GM19351 (cell line): ENCODE results near the gene ANO9.

Source experiments
- ATAC-seq: cut with Tn5 transposase; IDR thresholded peaks from one replicate; pipeline ENCODE4 v1.9.1; 2021; ENCODE audit warnings: mild to moderate bottlenecking, moderate library complexity; ENCODE audit not compliant: unreplicated experiment

The ANO9 gene, protein sequence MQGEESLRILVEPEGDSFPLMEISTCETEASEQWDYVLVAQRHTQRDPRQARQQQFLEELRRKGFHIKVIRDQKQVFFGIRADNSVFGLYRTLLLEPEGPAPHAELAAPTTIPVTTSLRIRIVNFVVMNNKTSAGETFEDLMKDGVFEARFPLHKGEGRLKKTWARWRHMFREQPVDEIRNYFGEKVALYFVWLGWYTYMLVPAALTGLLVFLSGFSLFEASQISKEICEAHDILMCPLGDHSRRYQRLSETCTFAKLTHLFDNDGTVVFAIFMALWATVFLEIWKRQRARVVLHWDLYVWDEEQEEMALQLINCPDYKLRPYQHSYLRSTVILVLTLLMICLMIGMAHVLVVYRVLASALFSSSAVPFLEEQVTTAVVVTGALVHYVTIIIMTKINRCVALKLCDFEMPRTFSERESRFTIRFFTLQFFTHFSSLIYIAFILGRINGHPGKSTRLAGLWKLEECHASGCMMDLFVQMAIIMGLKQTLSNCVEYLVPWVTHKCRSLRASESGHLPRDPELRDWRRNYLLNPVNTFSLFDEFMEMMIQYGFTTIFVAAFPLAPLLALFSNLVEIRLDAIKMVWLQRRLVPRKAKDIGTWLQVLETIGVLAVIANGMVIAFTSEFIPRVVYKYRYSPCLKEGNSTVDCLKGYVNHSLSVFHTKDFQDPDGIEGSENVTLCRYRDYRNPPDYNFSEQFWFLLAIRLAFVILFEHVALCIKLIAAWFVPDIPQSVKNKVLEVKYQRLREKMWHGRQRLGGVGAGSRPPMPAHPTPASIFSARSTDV

GRCh38 chr11:441418-442274, at the start of gene ANO9:
Gene ANO9 (minus strand): TSS chr11:442011. CDS start chr11:441926, 85 bp downstream.
- no peak for ATAC-seq

- no peak for ATAC-seq
Observed at GRCh38 chr11:491358-491757, 49.5 kb upstream of the ANO9 start.

GRCh38 chr11:490930-491260, 49.1 kb upstream of the ANO9 start:
- ATAC-seq = no peak

GRCh38 chr11:490186-490929, 48.5 kb upstream of the ANO9 start:
- no peak for ATAC-seq

DNA sequence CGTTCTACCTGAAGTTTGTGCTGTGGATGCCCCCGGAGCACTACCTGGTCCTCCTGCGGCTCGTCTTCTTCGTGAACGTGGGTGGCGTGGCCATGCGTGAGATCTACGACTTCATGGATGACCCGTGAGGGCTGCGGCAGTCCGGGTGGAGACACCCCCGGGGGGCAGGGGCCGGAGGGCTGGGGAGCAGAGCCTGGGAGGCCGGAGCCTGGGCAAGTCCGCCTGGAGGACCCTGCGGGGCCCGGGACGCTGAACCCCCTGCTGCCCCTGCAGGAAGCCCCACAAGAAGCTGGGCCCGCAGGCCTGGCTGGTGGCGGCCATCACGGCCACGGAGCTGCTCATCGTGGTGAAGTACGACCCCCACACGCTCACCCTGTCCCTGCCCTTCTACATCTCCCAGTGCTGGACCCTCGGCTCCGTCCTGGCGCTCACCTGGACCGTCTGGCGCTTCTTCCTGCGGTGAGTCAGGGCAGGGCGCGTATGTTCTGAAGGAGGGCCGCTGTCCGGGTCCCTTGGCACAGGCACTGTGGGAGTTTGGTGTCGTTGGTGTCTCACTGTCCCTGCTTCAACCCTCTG, 47.9 kb upstream of the ANO9 start:
- ATAC-seq = no peak

GRCh38 chr11:488992-489391, 47.2 kb upstream of the ANO9 start:
- ATAC-seq = no peak

GRCh38 chr11:488579-488978, 46.8 kb upstream of the ANO9 start:
- ATAC-seq = no peak

DNA sequence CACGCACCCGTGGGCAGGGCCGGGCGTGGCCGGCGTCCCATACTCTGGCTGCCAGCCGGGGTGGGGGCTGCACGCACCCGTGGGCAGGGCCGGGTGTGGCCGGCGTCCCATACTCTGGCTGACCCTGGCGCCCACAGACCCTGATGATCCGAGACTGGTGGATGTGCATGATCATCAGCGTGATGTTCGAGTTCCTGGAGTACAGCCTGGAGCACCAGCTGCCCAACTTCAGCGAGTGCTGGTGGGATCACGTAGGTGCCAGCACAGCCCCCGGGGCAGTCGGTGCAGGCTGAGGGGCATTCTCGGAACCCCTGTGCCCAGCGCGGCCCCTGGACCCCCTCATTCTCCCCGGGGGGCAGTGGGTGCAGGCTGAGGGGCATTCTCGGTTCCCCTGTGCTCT, 46.3 kb upstream of the ANO9 start:
- no peak for ATAC-seq

DNA sequence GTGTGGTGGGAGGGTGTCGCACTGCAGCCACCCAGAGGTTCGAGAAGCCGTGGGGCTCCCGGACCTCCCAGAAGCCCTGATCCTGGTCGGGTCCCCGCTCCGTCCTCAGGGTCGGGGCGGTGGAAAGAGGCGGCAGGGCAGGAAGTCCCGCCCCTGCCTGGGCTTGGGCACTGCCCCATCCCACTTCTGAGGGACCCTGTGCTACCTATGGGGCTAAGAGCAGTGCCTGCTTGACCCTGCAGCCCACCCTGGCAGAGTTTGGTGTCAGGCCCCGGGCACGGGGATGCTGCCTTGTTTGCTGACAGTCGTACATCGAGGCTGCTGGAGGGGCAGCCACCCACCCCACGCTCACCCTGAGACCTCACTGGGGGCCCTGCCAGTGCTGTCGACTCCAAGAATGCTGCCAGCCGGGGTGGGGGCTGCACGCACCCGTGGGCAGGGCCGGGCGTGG, 45.8 kb upstream of the ANO9 start:
- ATAC-seq = no peak

- ATAC-seq = no peak
Observed at GRCh38 chr11:486189-486588, 44.4 kb upstream of the ANO9 start.

- ATAC-seq = no peak
Observed at GRCh38 chr11:484616-485015, 42.8 kb upstream of the ANO9 start.

GRCh38 chr11:479311-479710, 37.5 kb upstream of the ANO9 start:
- no peak for ATAC-seq

DNA sequence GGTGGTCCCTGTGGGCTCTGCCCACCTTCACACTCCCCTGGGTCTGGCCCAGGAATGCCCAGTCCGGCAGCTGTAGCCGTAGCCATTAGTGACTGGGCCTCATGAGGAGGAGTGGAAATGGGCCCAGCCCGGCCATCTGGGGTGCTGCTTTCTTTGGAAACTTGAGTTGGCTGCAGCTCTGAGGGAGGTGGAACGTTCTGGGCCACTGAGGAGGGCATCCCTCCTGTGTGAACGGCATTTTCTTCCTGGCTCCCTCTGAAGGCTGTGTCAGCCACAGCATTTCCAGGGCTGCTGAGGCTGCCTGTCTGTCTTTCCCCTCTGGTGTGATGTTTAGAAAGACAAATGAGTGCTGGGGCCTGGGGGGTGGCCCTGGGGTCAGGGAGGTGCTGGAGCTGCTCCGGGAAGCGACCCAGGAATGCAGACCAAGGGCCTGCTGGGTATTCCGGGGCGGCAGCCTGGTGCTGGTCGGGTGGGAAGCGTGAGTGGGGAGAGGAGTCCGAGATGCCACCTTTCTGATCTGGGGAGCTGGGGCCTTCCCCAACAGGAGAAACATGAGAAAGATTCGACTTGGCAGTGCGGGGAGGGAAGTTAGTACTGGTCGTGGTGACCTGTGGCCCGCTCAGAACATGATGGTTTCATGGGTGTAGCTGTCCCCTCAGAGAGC, 35.4 kb upstream of the ANO9 start:
- no peak for ATAC-seq

- ATAC-seq = no peak
Observed at GRCh38 chr11:476416-476815, 34.6 kb upstream of the ANO9 start.

GRCh38 chr11:475941-476340, 34.1 kb upstream of the ANO9 start:
- ATAC-seq = no peak

GRCh38 chr11:474914-475506, 33.2 kb upstream of the ANO9 start:
- no peak for ATAC-seq

GRCh38 chr11:473962-474785, 32.4 kb upstream of the ANO9 start:
- no peak for ATAC-seq

DNA sequence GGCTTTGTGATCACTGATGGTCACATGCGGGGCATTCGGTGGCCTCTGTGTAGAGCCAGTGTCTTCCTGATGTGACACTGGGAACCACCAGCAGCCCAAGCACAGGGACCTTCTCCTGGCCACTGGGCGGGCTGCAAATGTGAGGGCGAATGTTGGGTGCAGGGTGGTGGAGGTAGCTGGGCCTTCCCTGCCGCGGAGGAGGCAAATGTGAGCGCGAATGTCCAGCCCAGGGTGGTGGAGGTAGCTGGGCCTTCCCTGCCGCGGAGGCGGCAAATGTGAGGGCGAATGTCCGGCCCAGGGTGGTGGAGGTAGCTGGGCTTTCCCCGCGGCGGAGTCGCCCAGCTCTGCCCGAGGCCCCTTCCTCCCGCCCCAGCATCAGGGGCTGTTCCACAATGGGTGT, 31.6 kb upstream of the ANO9 start:
- no peak for ATAC-seq

DNA sequence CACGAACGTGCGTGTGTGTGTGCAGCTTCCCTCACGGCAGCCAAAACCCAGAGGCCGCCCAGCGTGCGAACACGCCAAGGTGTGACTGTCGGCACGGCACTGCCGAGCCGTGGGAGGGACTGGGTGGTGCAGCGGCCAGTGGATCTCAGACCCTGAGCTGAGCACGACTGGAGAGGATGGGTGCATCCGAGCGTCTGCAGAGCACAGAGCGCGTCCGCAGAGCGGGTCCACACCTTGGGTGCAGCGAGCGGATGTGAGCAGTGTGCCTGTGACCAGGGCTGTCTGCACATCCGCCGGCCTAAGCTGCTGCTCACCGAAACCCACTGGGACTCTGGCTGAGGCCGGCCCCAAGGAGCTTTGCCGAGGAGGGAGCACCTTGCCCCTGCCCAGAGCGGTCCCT, 31.0 kb upstream of the ANO9 start:
- no peak for ATAC-seq
